ENCODE data around the gene WAS.

WAS gene

GRCh38 chrX:48694776-48695533, 11.4 kb downstream of the WAS start:
- H3K27ac ChIP-seq: peak overlapping the region; percentile 89

GRCh38 chrX:48695534-48695896, 11.9 kb downstream of the WAS start:
- peak overlapping the region; percentile 89 for H3K27ac ChIP-seq
- TF ChIP-seq ZFX (IDR thresholded peaks at IDR 0.05) (no peak), CTCF (conservative IDR thresholded peaks at IDR 0.05) (no peak)

More at GRCh38 chrX:48694776-48695533, 11.4 kb downstream of the WAS start:
- TF ChIP-seq ZFX (IDR thresholded peaks at IDR 0.05) (no peak), CTCF (conservative IDR thresholded peaks at IDR 0.05) (no peak)

GRCh38 chrX:48695925-48696300, 12.3 kb downstream of the WAS start:
- peak overlapping the region; percentile 89 for H3K27ac ChIP-seq
- TF ChIP-seq ZFX (IDR thresholded peaks at IDR 0.05) (no peak), CTCF (conservative IDR thresholded peaks at IDR 0.05) (no peak)

- peak; percentile 64 for TF ChIP-seq ZFX (IDR thresholded peaks at IDR 0.05)
- no peak for TF ChIP-seq CTCF (conservative IDR thresholded peaks at IDR 0.05)
- peak within 1 kb of the TSS; percentile 89 for H3K27ac ChIP-seq
These were observed 12.8 kb downstream of the WAS start, which contains the start of gene SUV39H1 for GRCh38 chrX:48696301-48696908. SUV39H1 (plus strand) TSS chrX:48696734; CDS start chrX:48696785, 51 bp downstream.

- peak; percentile 25; the same call in 1 of the 2 replicates for TF ChIP-seq ZFX (IDR thresholded peaks at IDR 0.05)
- TF ChIP-seq CTCF (conservative IDR thresholded peaks at IDR 0.05): no peak
- H3K27ac ChIP-seq: peak overlapping the region; percentile 89
These were observed 13.5 kb downstream of the WAS start for GRCh38 chrX:48696909-48697727.

GRCh38 chrX:48698306-48698705, 14.7 kb downstream of the WAS start:
- H3K27ac ChIP-seq: no peak overlapping the region
- TF ChIP-seq CTCF (conservative IDR thresholded peaks at IDR 0.05): no peak
- TF ChIP-seq ZFX (IDR thresholded peaks at IDR 0.05): no peak
